Lower lobe of right lung (tissue), 2 donors: ENCODE results near the gene INTS11. TPM values are rescaled to one million over a fixed set of nuclear protein-coding genes. Genes with fewer than 3 reads are reported as not detected.
A peak's percentile ranks its signal among the peaks of the same experiment; 100 is the strongest.

Experiments used
- ATAC-seq, 2 donors: fragments of 200-7000 bp; cut with Tn5 transposase; one replicate each; pipeline ENCODE4 v1.9.1; 2020 to 2022; ENCODE audit warnings: mild to moderate bottlenecking in 2 of 2, moderate library complexity in 2 of 2
- DNase-seq: peaks from one replicate; pipeline ENCODE4 v3.0.0-alpha.2; 2020
- H3K27ac ChIP-seq: fragments of 200-600 bp; one replicate; pipeline ENCODE4 v1.8.0; 2022
- H3K27me3 ChIP-seq: fragments of 200-600 bp; one replicate; pipeline ENCODE4 v1.8.0; 2022; ENCODE audit warnings: low read depth
- H3K36me3 ChIP-seq: fragments of 200-600 bp; one replicate; pipeline ENCODE4 v1.8.0; 2022; ENCODE audit warnings: mild to moderate bottlenecking
- H3K4me1 ChIP-seq: fragments of 200-600 bp; one replicate; pipeline ENCODE4 v1.8.0; 2022
- H3K4me3 ChIP-seq: fragments of 200-600 bp; one replicate; pipeline ENCODE4 v1.8.0; 2022; ENCODE audit warnings: mild to moderate bottlenecking
- H3K9me3 ChIP-seq: fragments of 200-600 bp; one replicate; pipeline ENCODE4 v1.8.0; 2022
- intact Hi-C: fragments of 100-400 bp; cut with DNase I; formaldehyde crosslinking; loops from one replicate; pipeline ENCODE4 v1.11.0; 2022
- total RNA-seq: library from RNA; stranded (reverse); fragmentation: NEBNext Ultra II Directional; extraction: Animal tissue kit (Norgen Biotek cat#: 25700); gene quantifications from one replicate; pipeline ENCODE4 v1.2.1, GENCODE V29; 2021
- TF ChIP-seq, protein P1 (sequence below): fragments of 200-600 bp; IDR thresholded peaks from one replicate; pipeline ENCODE4 v1.8.0; 2022; ENCODE audit warnings: antibody characterized with exemption, mild to moderate bottlenecking
- donor health status: DM: no; HTN: yes; CAD: no; lungs with severe emphysema.

Gene INTS11
- total RNA-seq, 1 donor from 2014 or later, result 88.9 TPM

- Histone ChIP-seq H3K27ac (no peak overlapping the region), H3K4me3 (no peak overlapping the region), H3K36me3 (peaks cover 30% of the 10 kb centered on the region), H3K4me1 (peaks cover 15% of the 10 kb centered on the region), H3K9me3 (no peaks in the 10 kb centered on the region), H3K27me3 (no peaks in the 10 kb centered on the region)
- ATAC-seq, result no peak
- intact Hi-C loops, result no loop called here
- TF ChIP-seq, protein P1, sequence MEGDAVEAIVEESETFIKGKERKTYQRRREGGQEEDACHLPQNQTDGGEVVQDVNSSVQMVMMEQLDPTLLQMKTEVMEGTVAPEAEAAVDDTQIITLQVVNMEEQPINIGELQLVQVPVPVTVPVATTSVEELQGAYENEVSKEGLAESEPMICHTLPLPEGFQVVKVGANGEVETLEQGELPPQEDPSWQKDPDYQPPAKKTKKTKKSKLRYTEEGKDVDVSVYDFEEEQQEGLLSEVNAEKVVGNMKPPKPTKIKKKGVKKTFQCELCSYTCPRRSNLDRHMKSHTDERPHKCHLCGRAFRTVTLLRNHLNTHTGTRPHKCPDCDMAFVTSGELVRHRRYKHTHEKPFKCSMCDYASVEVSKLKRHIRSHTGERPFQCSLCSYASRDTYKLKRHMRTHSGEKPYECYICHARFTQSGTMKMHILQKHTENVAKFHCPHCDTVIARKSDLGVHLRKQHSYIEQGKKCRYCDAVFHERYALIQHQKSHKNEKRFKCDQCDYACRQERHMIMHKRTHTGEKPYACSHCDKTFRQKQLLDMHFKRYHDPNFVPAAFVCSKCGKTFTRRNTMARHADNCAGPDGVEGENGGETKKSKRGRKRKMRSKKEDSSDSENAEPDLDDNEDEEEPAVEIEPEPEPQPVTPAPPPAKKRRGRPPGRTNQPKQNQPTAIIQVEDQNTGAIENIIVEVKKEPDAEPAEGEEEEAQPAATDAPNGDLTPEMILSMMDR, result no peak
- no peak for DNase-seq
These were observed 7.7 kb upstream of the INTS11 start for GRCh38 chr1:1332031-1332755.

DNA sequence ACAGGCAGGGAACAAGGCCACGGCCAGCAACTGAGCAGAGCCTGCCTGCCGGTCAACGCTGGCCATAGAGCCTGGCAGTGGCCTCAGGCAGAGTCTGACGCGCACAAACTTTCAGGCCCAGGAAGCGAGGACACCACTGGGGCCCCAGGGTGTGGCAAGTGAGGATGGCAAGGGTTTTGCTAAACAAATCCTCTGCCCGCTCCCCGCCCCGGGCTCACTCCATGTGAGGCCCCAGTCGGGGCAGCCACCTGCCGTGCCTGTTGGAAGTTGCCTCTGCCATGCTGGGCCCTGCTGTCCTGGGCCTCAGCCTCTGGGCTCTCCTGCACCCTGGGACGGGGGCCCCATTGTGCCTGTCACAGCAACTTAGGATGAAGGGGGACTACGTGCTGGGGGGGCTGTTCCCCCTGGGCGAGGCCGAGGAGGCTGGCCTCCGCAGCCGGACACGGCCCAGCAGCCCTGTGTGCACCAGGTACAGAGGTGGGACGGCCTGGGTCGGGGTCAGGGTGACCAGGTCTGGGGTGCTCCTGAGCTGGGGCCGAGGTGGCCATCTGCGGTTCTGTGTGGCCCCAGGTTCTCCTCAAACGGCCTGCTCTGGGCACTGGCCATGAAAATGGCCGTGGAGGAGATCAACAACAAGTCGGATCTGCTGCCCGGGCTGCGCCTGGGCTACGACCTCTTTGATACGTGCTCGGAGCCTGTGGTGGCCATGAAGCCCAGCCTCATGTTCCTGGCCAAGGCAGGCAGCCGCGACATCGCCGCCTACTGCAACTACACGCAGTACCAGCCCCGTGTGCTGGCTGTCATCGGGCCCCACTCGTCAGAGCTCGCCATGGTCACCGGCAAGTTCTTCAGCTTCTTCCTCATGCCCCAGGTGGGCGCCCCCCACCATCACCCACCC, 6.9 kb upstream of the INTS11 start, which contains the start of gene TAS1R3:
TAS1R3 (plus strand) TSS at position 213 of the 898 bp plus-strand sequence; CDS start at position 279, 66 bp downstream.
- intact Hi-C loops, result no loop called here
- DNase-seq, result no peak
- ATAC-seq, result peak; percentile 4 to 7
- Histone ChIP-seq H3K4me3 (no peak within 1 kb of the TSS), H3K36me3 (peaks cover 34% of the 10 kb centered on the region), H3K27ac (peak within 1 kb of the TSS; percentile 31), H3K9me3 (no peaks in the 10 kb centered on the region), H3K4me1 (peaks cover 20% of the 10 kb centered on the region), H3K27me3 (no peaks in the 10 kb centered on the region)
- TF ChIP-seq, protein P1, result no peak

- intact Hi-C loops, result no loop called here
- peaks cover 28% of the 10 kb centered on the region for H3K4me1 ChIP-seq
- no peaks in the 10 kb centered on the region for H3K27me3 ChIP-seq
- H3K9me3 ChIP-seq, result no peaks in the 10 kb centered on the region
- H3K4me3 ChIP-seq, result no peak overlapping the region
- TF ChIP-seq, protein P1, result no peak
- peak overlapping the region; percentile 31 for H3K27ac ChIP-seq
- peaks cover 28% of the 10 kb centered on the region for H3K36me3 ChIP-seq
- no peak for DNase-seq
- ATAC-seq, result no peak
These were observed 6.1 kb upstream of the INTS11 start for GRCh38 chr1:1330366-1331067.

DNA sequence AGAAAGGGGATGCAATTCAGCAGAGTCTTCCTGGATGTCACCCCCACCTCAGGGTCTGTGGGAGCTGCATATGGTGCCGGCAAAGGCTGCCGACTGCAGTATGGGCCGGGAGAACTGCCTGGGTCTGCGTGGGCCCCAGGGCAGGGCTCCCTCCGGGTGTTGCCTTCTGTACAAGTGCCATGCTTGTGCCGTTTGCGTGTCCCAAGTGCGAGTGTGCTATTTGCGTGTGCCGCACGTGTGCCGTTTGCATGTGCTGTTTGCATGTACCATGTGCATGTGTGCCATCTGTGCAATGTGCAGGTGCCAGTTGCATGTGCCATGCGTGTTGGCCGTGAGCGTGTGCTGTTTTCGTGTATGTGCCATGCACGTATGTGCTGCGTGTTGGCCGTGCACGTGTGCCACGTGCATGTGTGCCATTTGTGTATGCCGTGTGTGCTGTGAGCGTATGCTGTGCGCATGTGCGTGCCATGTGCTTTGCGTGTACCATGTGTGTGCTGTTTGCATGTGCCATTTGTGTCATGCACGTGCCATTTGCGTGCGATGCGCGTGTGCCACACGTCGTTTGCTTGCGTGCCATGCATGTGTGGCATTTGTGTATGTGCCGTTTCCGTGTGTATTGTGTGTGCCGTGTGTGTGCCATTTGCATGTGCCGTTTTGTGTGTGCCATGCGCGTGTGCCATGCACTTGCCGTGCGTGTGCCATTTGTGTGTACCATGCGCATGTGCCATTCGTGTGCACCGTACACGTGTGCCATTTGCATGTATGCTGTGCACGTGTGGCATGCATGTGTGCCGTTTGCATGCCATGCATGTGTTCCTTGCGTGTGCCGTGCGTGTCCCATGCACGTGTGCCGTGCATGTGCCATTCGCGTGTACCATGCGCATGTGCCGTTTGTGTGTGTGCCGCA, 5.1 kb upstream of the INTS11 start:
- intact Hi-C loops, result no loop called here
- no peaks in the 10 kb centered on the region for H3K9me3 ChIP-seq
- DNase-seq (no peak), ATAC-seq (no peak)
- H3K36me3 ChIP-seq, result peaks cover 28% of the 10 kb centered on the region
- no peak overlapping the region for H3K4me3 ChIP-seq
- H3K4me1 ChIP-seq, result peaks cover 34% of the 10 kb centered on the region
- no peaks in the 10 kb centered on the region for H3K27me3 ChIP-seq
- no peak overlapping the region for H3K27ac ChIP-seq
- TF ChIP-seq, protein P1, result no peak
